HG02763 (cell line): ENCODE data around the gene SLC39A11.
"Not testable (repeated sequence)": the region's sequence is repeated elsewhere in the genome, so short reads cannot be mapped to it uniquely, and the experiment has no call there.

Experiments used
- ATAC-seq: cut with Tn5 transposase; IDR thresholded peaks from one replicate; pipeline ENCODE4 v1.9.1; 2021; ENCODE audit warnings: mild to moderate bottlenecking, moderate library complexity; ENCODE audit not compliant: unreplicated experiment

SLC39A11 gene

DNA sequence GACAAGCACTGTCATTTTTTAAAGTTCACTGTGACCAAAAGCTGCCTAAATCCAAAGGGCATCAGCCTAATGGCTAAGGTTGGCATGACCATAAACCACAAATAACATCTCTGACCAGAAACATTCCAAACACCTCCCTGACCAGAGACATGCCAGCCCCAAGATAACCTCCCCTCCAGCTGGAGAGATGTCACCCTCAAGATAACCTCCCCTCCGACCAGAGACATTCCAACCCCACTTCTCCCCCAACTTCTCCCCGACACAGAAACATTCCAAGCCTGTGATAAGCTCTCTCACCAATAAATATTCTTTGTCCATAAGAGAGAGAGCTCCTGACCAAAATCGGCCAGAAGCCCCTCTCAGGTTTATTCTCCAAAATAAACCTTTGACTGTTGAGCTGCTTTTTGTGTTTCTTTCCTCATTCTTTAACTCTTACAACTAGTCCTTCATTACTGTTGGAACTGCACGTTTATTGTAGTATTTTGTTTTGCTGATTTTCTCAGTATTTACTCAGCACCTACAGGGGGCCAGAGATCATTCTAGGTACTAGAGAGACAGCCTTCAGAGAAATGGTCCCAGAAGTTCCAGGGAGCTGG, 325.6 kb downstream of the SLC39A11 start:
- no peak for ATAC-seq

DNA sequence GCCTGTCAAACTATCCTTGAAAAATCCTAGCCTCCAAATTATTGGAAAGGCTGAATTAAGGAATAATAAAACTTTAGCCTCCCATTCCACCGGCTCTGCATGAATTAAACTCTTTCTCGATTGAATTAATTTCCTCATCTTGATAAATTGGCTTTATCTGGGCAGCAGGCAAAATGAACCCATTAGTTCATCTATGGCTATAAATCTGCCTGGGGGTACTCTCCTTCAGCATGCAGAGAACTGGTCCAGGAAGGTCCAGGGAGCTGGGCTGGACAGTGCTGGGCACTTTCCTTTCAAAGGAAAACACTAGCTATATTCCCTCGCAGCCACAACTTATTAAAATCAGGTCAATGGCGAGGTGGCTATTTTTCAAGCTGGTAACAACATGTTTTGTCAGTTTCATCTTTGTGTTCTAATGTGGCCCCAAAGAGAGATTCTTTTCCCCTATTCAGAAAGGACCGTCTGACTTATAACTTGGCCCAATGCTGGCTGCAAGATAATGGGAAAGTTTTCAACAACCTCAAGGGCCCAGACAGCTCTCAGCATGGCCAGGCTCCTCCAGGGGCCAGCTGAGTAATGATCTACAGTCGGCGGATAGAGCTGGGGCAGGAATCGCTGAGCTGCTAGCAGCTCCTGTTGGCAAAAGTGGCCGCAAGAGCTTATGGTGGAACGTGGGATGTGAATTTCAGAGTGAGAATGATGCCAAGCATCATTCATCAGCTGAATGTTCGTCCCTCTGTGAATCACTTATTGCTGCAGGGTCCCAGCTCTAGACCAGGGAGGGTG, 326.9 kb downstream of the SLC39A11 start:
- ATAC-seq = no peak

DNA sequence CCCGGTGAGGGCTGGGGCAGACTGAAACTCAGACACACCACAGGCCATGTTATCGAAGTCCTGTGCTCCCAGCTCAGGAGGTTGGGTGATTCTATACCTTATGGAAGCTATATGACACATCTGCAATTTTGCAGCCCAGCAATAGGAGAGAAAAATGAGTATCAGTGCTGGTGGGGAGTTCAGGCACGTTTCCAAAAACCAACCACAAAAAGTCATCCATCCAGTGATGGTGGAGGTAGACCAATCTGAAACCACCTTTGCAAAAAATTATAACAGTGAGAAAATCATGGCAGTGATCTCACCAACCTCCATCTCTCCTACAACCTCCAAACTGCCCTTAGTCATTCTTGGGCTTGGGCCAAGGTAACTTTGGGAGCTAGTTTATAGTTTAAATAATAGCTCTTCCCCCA, 327.9 kb downstream of the SLC39A11 start:
- ATAC-seq = no peak

DNA sequence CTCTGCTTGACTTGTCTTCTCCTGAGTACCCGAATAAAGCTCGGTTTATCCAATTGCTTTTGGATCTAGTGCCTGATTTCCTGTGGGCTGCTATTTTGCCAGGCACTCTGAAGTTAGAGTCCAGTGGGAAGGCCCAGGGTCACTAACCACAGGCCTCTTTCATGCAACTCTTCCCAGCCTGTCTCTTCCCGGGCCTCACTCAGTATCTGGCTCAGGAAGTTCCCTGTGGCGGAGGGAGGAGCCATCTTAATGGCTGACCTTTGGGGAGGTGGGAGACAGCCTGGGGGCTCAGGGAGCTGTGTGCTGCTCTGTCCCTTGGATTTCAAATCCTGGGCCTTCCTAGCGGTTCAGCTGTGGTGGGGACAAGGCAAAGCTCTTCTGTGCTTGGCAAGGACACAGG, 328.5 kb downstream of the SLC39A11 start:
- ATAC-seq = no peak

DNA sequence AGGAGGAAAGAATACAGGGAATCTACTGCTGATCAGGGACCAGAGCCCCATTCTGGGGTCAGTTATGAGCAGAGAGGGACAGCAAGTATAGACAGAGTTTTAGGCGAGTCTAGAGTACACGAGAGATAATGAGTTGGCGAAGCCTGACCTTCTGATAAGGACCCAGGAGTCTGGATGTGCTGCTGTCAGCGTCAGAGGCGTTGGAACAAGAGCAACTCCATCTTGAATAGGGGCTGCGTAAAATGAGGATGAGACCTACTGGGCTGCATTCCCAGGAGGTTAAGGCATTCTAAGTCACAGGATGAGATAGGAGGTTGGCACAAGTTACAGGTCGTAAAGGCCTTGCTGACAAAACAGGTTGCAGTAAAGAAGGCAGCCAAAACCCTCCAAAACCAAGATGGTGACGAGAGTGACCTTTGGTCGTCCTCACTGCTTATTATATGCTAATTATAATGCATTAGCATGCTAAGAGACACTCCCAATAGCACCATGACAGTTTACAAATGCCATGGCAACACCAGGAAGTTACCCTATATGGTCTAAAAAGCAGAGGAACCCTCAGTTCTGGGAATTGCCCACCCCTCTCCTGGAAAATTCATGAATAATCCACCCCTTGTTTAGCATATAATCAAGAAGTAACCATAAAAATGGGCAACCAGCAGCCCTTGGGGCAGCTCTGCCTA, 330.5 kb downstream of the SLC39A11 start:
- ATAC-seq = not testable (repeated sequence)

DNA sequence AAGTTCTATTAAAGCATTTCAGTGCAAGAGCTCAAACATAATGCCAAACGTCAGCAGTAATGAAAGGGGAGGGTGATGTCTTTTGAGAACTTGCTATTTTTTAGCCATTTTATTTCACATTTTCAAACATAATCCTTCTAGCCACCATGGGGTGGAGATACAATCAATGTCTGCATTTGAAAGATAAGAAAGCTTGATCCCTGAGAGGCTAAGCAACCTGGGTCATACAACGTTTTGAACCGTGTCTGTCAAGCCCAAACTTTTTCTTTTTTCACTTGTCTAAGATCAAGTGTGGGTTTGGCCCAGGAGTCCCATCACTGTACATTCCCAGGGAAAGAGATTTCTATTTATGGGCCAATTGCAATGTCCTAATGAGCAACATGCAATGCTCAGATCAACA, 331.1 kb downstream of the SLC39A11 start:
- ATAC-seq = no peak

DNA sequence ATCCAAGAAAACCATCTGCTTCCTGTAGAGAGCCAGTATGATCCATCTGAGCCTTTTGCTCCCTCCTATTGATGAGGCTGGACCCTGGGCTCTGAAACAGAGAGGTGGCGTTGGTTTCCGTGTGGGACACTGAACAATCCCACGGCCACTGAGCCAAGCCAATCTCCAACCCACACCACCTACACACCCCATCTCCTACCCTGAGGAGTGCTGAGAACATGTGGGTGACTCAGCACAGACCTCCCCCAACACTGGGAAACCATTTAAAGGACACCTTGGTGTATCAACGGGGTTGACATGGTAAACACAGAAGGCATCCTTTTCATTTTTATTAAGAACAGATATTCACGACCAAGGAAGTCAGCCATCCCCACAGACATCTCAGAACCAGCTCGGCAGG, 332.1 kb downstream of the SLC39A11 start:
- no peak for ATAC-seq

DNA sequence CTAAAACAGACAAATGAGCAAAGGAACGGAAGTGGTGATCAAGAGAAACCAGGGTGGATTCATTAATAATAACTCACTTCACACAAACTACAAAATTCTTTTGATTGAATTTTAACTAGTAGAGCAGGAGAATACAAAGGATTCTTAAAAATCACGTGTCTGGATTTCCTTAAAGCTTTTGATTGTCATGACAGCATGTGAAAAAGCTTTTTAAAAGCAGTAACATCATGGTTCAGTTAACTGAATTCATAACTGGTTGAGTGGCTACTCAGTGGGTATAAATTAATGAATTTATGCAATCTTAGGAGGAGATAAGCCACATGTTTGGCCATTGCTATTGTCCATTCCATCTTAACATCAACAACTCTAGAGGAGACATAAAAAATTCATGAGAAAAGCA, 333.2 kb downstream of the SLC39A11 start:
- no peak for ATAC-seq

DNA sequence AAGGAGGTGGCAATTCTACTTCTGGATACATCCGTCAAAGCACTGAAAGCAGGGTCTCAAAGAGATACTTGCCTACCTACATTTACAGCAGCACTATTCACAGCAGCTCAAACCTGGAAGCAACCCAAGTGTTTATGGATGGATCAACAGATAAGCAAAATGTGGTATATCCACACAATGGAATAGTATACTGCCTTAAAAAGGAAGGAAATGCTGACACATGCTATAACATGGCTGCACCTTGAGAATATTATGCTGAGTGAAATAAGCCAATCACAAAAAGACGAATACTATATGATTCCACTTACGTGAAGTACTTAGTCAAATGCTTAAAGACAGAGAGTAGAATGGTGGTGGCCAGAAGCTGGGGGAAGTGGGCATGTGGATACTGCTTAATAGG, 336.2 kb downstream of the SLC39A11 start:
- no peak for ATAC-seq

DNA sequence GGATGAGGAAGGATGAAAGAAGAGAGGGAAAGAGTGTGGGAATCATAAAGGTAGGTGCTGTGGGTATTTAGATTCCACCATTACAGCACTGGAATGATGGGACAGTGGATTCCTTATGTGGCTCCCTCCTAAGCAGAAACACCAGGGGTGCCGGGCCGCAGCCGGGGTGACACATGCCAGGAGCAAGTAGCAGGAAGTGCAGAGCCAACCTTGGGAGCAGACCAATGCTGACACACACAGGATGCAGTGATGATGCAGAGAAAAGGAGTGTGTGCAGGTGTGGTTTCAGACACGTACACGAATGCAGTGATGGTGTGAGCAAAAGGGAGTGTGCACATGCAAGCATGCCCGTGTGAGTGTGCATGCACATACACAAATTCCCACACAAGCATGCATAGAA, 338.0 kb downstream of the SLC39A11 start:
- ATAC-seq = no peak

DNA sequence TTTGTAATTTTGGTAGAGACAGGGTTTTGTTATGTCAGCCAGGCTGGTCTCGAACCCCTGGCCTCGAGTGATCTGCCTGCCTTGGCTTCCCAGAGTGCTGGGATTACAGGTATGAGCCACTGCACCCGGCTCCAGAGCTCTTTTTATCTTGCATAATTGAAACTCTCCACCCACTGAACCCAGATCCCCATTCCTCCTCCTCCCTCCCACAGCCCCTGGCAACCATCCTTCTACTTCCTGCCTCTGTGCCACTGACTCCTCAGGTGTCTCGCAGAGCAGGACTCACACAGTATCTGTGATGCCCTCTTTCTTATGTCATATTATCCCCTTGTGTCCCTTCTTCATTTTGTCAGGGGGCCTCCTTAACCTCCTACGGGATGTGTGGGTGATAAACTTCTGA, 340.7 kb downstream of the SLC39A11 start:
- ATAC-seq = no peak

DNA sequence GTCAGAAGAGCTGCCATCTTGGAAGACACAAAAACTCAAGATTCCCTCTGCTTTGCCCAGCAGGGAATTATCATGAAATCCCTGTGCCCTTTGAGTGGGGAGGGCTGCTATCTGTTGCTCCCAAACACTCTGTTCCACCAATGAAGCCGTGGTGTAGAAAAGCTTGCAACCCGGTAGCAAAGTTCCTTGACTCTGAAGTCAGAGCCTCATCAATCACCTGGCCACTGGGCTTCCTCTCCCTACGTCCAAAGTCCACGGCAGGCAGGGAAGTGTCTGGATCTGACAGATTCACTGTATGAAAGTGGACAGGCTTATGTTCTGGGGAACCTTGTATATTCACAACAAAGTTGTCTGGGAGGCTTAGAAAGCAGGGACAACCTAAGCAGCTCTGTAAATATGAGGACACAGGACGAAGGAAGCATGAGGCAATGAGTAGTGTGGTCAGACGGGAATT, 343.3 kb downstream of the SLC39A11 start:
- ATAC-seq = no peak

DNA sequence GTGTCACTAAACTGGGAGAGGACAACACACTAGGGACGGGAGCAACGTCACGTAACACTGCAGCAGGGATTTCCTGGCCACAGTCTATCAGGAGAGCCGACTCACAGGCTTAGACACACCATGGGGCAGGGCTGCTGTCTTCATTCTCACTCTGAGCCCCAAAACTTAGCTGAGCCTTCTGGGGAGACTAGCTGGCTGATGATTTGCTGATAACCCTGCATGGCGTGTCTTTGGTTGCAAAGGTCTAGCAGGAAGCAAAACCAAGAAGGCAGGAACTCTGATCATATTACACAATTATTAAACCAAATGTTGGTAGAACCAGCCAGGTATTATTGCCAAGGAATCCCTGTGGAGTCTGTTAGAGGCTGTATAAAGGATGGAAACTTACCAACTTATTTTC, 345.0 kb downstream of the SLC39A11 start:
- ATAC-seq = no peak

DNA sequence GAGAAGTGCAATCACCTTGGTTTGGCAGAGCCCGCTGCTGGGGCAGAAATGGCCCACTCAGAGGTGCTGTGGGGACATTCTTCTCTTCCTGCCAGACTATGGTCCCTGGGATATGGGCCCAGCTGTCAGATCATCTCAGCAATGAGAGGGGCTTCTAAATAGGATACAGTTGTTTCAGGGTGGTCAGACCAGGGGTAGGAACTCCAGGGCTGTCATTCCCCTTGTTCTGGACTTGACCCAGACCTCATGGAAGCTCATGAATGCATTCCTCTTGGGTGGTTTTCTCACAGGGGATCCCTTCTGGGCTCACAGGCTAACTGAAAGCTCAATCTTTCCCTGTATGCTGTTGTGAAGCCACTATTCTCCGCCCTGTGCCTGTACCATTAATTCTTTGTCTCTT, 347.2 kb downstream of the SLC39A11 start:
- ATAC-seq = no peak

DNA sequence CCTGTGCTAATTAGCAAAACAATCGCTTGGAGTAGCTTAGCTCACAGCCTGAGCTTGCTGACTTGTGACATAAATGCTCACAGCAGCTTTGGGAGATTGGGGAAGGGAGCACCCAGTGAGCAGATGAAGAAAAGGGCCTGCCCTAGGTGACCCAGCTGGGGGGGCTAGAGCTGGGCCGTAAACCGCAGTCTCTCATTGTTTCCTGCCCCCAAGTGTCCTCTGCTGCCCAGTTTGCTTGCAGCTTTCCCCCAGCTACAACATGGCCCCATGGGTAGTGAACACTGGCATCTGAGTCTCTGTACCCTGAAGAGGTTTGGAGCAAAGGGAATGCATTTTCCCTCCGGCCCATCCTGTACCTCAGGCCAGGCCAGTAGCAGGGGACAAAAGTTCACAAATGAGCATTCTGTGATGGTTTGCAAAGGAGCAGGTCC, 349.4 kb downstream of the SLC39A11 start:
- no peak for ATAC-seq

DNA sequence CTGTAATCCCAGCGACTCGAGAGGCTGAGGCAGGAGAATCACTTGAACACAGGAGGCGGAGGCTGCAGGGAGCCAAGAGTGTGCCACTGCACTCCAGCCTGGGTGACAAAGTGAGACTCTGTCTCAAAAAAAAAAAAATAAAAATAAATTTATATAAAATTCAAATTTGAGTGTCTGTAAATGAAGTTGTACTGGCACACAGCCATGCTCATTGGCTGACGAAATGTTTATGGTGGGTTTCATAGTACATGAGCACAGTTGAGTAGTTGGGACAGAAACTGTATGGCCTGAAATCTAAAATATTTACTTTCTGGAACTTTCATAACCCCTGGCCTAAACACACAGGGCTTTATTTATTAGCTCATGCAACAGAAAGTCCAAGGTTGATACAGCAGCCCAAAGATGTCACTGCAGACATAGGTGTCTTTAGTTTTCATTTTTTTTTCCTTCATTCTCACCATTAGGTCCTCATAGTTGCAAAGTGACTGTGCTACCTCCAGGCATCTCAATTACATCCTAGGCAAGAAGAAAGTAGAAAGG, 355.3 kb downstream of the SLC39A11 start:
- no peak for ATAC-seq

DNA sequence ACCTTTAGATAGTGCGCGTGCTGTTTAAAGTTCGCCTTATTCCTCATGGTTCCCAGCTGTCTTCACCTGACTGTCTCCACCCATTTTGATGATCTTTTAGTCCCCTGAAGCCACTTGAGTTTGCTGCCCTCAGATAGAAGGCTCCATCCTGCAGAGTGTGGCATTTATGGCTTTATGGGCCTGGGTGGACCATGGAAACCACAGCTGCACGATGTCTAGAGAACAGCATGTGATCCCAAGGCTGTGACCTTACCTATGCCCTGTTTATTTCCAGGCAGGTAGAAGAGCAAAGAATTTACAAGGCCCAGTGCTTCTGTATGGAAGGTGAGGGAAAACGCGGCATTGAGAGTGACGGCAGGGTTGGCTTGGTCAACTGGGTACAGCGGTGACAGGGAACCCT, 356.9 kb downstream of the SLC39A11 start:
- no peak for ATAC-seq

DNA sequence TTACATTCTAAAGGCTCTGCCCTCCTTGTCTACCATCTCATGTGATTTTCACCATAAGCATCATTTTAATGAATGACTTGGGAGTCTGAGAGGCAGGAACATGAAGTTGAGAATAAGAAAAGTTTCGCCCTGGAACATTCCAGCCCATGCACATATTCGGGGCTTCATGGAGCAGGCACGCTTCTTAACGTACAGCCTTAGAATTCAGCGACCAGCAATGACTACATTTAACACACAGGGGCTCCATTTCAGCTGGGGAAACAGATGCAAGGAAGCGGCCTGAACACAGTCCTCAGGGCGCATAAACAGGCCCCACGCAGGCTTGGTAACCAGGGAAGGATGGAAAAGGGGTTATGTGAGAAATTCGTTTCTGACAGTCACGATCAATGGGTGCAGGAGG, 357.4 kb downstream of the SLC39A11 start:
- no peak for ATAC-seq

DNA sequence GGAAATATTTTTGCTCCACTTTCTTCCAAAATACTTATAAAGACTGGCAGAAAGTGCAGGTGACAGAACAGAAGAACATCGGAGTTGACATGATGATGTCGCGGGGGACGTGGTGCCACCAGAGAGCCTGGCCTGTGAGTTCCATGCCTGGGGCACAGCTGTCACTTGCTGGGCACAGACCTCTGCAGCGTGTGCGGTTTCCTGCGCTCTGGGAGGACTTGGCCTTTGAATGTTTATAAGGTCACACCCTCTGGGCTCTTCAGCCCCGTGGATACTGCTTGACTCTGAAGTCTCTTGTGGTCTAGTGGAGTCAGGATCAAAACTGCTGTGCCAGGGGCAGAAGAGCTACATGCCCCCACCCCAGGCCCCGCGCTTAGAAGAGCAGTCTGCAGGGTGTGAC, 357.9 kb downstream of the SLC39A11 start:
- ATAC-seq = no peak

DNA sequence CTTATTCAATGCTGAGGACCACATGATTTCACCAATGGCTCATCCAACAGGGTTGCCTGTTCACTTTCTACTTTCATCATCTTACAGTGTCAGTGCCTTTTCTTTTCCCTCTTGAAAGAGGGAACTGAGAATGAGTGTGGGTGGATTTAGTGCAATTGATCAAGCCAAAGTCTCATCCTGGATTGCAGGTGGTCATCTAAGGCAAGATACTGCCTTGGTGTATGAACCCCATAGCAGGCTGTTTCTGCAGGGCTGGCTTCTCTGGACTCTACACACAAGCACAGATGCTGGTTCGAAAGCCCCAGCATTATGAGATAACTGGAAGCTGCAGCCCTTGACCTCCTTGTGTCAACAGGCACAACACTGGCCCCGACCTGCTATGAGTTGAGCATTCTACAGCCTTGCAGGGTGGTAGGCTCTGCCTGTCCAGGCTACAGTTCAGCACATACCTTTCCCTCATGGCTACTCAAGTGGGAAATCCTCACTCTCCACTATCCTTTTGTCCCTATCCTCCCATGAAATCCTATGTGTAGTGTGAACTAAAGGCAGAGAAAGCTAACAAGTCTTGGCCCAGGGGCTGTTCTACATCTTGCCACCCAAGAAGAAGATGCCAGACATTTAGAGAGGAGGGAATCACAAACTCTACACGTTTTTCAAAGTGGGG, 358.7 kb downstream of the SLC39A11 start:
- no peak for ATAC-seq

DNA sequence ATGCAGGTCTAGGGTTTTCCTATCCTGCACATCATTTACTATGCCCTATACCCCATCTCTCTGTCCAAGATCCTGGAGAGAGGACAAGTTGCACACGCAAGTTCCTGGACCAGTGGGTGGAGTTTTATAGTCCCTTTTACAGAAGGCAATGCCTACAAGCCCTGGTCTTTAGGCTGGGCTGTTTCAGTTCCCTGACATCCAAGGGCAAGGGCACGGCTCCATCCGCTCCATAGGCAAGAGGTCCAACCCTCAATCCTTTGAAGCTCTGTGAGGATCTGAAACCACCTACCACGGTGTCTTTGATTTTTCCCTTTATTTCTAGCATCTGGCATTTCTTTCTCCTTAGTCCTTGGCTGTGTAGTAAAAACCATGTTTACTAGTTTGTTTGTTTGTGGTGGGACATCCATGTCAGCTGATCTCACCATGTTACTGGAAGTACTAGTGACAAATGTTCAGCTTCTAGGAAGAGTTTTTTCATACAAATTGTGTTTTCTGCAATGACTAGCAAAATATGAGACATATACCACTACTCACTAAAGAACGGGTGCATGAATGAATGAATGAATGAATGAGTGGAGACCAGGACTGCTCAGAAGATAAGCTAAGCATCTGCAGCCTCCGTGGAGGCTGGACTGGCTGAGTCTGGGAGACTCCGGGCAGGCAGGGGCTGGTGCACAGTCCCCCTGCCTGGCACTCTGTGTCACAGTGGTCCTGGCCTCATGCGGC, 359.4 kb downstream of the SLC39A11 start:
- no peak for ATAC-seq
